ENCODE data around the gene FAM72B.
A peak's percentile ranks its signal among the peaks of the same experiment; 100 is the strongest.
"Not testable (repeated sequence)": the region's sequence is repeated elsewhere in the genome, so short reads cannot be mapped to it uniquely, and the experiment has no call there.

Gene FAM72B

GRCh38 chr1:121184290-121185127, at the start of gene FAM72B, which contains the start of gene SRGAP2C:
Gene FAM72B (minus strand): TSS chr1:121184340. CDS start chr1:121183489, 851 bp downstream.
Gene SRGAP2C (plus strand): TSS chr1:121184975. CDS start chr1:121187447, 2,472 bp downstream.
- peak; percentile 99 for DNase-seq (ENCODE audit: low spot score)

- DNase-seq (ENCODE audit: low spot score): not testable (repeated sequence)
Observed at GRCh38 chr1:121232445-121233125, 48.4 kb upstream of the FAM72B start.

GRCh38 chr1:121230636-121231035, 46.5 kb upstream of the FAM72B start:
- DNase-seq (ENCODE audit: low spot score): not testable (repeated sequence)

- not testable (repeated sequence) for DNase-seq (ENCODE audit: low spot score)
Observed at GRCh38 chr1:121227544-121228330, 43.6 kb upstream of the FAM72B start.

GRCh38 chr1:121226925-121227324, 42.8 kb upstream of the FAM72B start:
- not testable (repeated sequence) for DNase-seq (ENCODE audit: low spot score)

- not testable (repeated sequence) for DNase-seq (ENCODE audit: low spot score)
Observed at GRCh38 chr1:121226295-121226904, 42.3 kb upstream of the FAM72B start.

- DNase-seq (ENCODE audit: low spot score): not testable (repeated sequence)
Observed at GRCh38 chr1:121224714-121225113, 40.6 kb upstream of the FAM72B start.

- DNase-seq (ENCODE audit: low spot score): not testable (repeated sequence)
Observed at GRCh38 chr1:121221770-121222169, 37.6 kb upstream of the FAM72B start.

- DNase-seq (ENCODE audit: low spot score): not testable (repeated sequence)
Observed at GRCh38 chr1:121216676-121217075, 32.5 kb upstream of the FAM72B start.

GRCh38 chr1:121215699-121216417, 31.7 kb upstream of the FAM72B start:
- not testable (repeated sequence) for DNase-seq (ENCODE audit: low spot score)

GRCh38 chr1:121214544-121215156, 30.5 kb upstream of the FAM72B start:
- DNase-seq (ENCODE audit: low spot score): not testable (repeated sequence)

- not testable (repeated sequence) for DNase-seq (ENCODE audit: low spot score)
Observed at GRCh38 chr1:121213491-121213890, 29.4 kb upstream of the FAM72B start.

GRCh38 chr1:121210778-121211177, 26.6 kb upstream of the FAM72B start:
- DNase-seq (ENCODE audit: low spot score): not testable (repeated sequence)

GRCh38 chr1:121208375-121208774, 24.2 kb upstream of the FAM72B start:
- DNase-seq (ENCODE audit: low spot score): not testable (repeated sequence)

- peak; percentile 1 for DNase-seq (ENCODE audit: low spot score)
Observed at GRCh38 chr1:121207328-121207727, 23.2 kb upstream of the FAM72B start.

GRCh38 chr1:121205786-121206711, 21.9 kb upstream of the FAM72B start:
- DNase-seq (ENCODE audit: low spot score): peak; percentile 0

- not testable (repeated sequence) for DNase-seq (ENCODE audit: low spot score)
Observed at GRCh38 chr1:121202986-121203385, 18.8 kb upstream of the FAM72B start.

GRCh38 chr1:121200985-121201981, 17.1 kb upstream of the FAM72B start:
- DNase-seq (ENCODE audit: low spot score): not testable (repeated sequence)
